Tibial nerve (tissue), 4 donors: Measurements from ENCODE around the gene DNAJC21.

Experiments used
- CTCF ChIP-seq, 5 experiments: fragments of 200-600 bp in 3 of 5; fragments of 450-650 bp in 2 of 5; sonication (generic) in 3 of 5; IDR thresholded peaks; one replicate each; pipeline ENCODE4 v1.5.1; 2016 to 2019; ENCODE audit warnings: antibody characterized with exemption in 5 of 5, mild to moderate bottlenecking in 3 of 5, moderate library complexity in 2 of 5
- EP300 ChIP-seq, 2 donors: sonication (generic); formaldehyde crosslinking; IDR thresholded peaks; one replicate each; pipeline ENCODE4 v1.6.1; 2017; ENCODE audit warnings: antibody characterized with exemption in 2 of 2, mild to moderate bottlenecking in 1 of 2
- POLR2A ChIP-seq, 2 donors: fragments of 450-650 bp; IDR thresholded peaks; one replicate each; pipeline ENCODE4 v1.6.1; 2017; ENCODE audit warnings: antibody characterized with exemption in 2 of 2, mild to moderate bottlenecking in 2 of 2, moderate library complexity in 2 of 2

GRCh38 chr5:34905564-34905963, 23.8 kb upstream of the DNAJC21 start:
- TF ChIP-seq EP300 (IDR thresholded peaks at IDR 0.05) = no peak
- TF ChIP-seq CTCF (IDR thresholded peaks at IDR 0.05) = peak in 1 of 5 experiments; percentile 29
- TF ChIP-seq POLR2A (IDR thresholded peaks at IDR 0.05) = no peak
